Upper lobe of left lung (tissue), 6 donors: ENCODE measurements around the gene RNFT2. TPM values are rescaled to one million over a fixed set of nuclear protein-coding genes. Genes with fewer than 3 reads are reported as not detected.

Source experiments
- ATAC-seq, 2 donors: fragments of 200-7000 bp; cut with Tn5 transposase; one replicate each; pipeline ENCODE4 v1.9.1; 2022; ENCODE audit warnings: mild to moderate bottlenecking in 2 of 2, moderate library complexity in 2 of 2; ENCODE audit not compliant: low FRiP score in 2 of 2
- DNase-seq, 2 donors: peaks; one replicate each; pipeline ENCODE4 v3.0.0-alpha.2; 2019 to 2020
- H3K27ac ChIP-seq, 4 donors: fragments of 200-600 bp; sonication (generic); one replicate each; pipeline ENCODE4 v1.5.1; 2016 to 2019
- H3K27me3 ChIP-seq, 4 donors: fragments of 200-600 bp; sonication (generic); one replicate each; pipeline ENCODE4 v1.5.1; 2017 to 2019
- H3K36me3 ChIP-seq, 4 donors: fragments of 200-600 bp; sonication (generic); one replicate each; pipeline ENCODE4 v1.5.1; 2016 to 2019
- H3K4me1 ChIP-seq, 4 donors: fragments of 200-600 bp; sonication (generic); one replicate each; pipeline ENCODE4 v1.5.1; 2018 to 2019
- H3K4me3 ChIP-seq, 4 donors: fragments of 200-600 bp; sonication (generic); one replicate each; pipeline ENCODE4 v1.5.1; 2017 to 2019; ENCODE audit warnings: mild to moderate bottlenecking in 2 of 4, moderate library complexity in 1 of 4
- H3K9me3 ChIP-seq, 4 donors: fragments of 200-600 bp; sonication (generic); one replicate each; pipeline ENCODE4 v1.5.1; 2018 to 2019
- CTCF ChIP-seq, 6 experiments: fragments of 450-650 bp in 4 of 6; fragments of 200-600 bp in 2 of 6; sonication (generic) in 2 of 6; IDR thresholded peaks; one replicate each; pipeline ENCODE4 v1.5.1; 2016 to 2019; ENCODE audit warnings: antibody characterized with exemption in 6 of 6
- EP300 ChIP-seq, 4 donors: sonication (generic); formaldehyde crosslinking; IDR thresholded peaks; one replicate each; pipeline ENCODE4 v1.5.1; 2017; ENCODE audit warnings: antibody characterized with exemption in 4 of 4, control low read depth in 2 of 4
- POLR2A ChIP-seq, 4 donors: fragments of 450-650 bp; IDR thresholded peaks; one replicate each; pipeline ENCODE4 v1.5.1; 2016 to 2017; ENCODE audit warnings: antibody characterized with exemption in 4 of 4, mild to moderate bottlenecking in 2 of 4
- POLR2AphosphoS5 ChIP-seq, 2 donors: sonication (generic); formaldehyde crosslinking; IDR thresholded peaks; one replicate each; pipeline ENCODE4 v1.5.1; 2017; ENCODE audit warnings: antibody characterized with exemption in 2 of 2
- WGBS, 2 donors: methylation state at CpG; one replicate each; pipeline ENCODE4 v1.1.5; 2017 to 2018; 5-methylcytosine and 5-hydroxymethylcytosine counted together
- total RNA-seq, 6 donors: library from RNA; depleted of rRNA in 4 of 6; stranded (reverse); fragments of >200 nt in 4 of 6; gene quantifications; one replicate each; pipeline versions ENCODE4 v1.1.0 to v1.2.1, GENCODE V29; 2016 to 2021
- donor health status: DM: no; HTN: no; CAD: no; lungs with moderate emphysema.
- donor health status: DM: no; HTN: yes; CAD: no; lungs with severe emphysema.

Gene RNFT2
- total RNA-seq, 6 donors from 2014 or later = 0.91 to 4.8 (median 2.1) TPM

- no peak for TF ChIP-seq POLR2AphosphoS5 (IDR thresholded peaks at IDR 0.05)
- no peak for TF ChIP-seq EP300 (IDR thresholded peaks at IDR 0.05)
- TF ChIP-seq CTCF (IDR thresholded peaks at IDR 0.05) = no peak
- TF ChIP-seq POLR2A (IDR thresholded peaks at IDR 0.05) = no peak
- Histone ChIP-seq H3K4me1 (no peaks in the 10 kb centered on the region), H3K36me3 (no peaks in the 10 kb centered on the region), H3K27ac (no peak overlapping the region), H3K9me3 (no peaks in the 10 kb centered on the region), H3K27me3 (no peaks in the 10 kb centered on the region), H3K4me3 (no peak overlapping the region)
- DNase-seq = no peak
- 81 to 82% methylated on average over 5 of the region's 5 CpGs for WGBS, 2 donors
- no peak for ATAC-seq
Observed at GRCh38 chr12:116853507-116853906, 115.4 kb downstream of the RNFT2 start.

- Histone ChIP-seq H3K27me3 (no peaks in the 10 kb centered on the region), H3K36me3 (no peaks in the 10 kb centered on the region), H3K9me3 (no peaks in the 10 kb centered on the region), H3K4me1 (no peaks in the 10 kb centered on the region), H3K27ac (no peak overlapping the region), H3K4me3 (no peak overlapping the region)
- TF ChIP-seq EP300 (IDR thresholded peaks at IDR 0.05) = no peak
- no peak for TF ChIP-seq CTCF (IDR thresholded peaks at IDR 0.05)
- no peak for TF ChIP-seq POLR2A (IDR thresholded peaks at IDR 0.05)
- TF ChIP-seq POLR2AphosphoS5 (IDR thresholded peaks at IDR 0.05) = no peak
- WGBS, 2 donors = 76 to 84% methylated on average over 15 to 16 of the region's 16 CpGs
- DNase-seq (no peak), ATAC-seq (no peak)
Observed at GRCh38 chr12:116855744-116856470, 117.8 kb downstream of the RNFT2 start.

- ATAC-seq (no peak), DNase-seq (no peak)
- TF ChIP-seq POLR2A (IDR thresholded peaks at IDR 0.05) (no peak), EP300 (IDR thresholded peaks at IDR 0.05) (no peak), POLR2AphosphoS5 (IDR thresholded peaks at IDR 0.05) (no peak), CTCF (IDR thresholded peaks at IDR 0.05) (no peak)
- H3K9me3 ChIP-seq = no peaks in the 10 kb centered on the region
- no peaks in the 10 kb centered on the region for H3K4me1 ChIP-seq
- 86 to 92% methylated on average over 11 of the region's 11 CpGs for WGBS, 2 donors
- no peak overlapping the region for H3K27ac ChIP-seq
- no peaks in the 10 kb centered on the region for H3K36me3 ChIP-seq
- no peaks in the 10 kb centered on the region for H3K27me3 ChIP-seq
- no peak overlapping the region for H3K4me3 ChIP-seq
Observed at GRCh38 chr12:116856729-116857128, 118.6 kb downstream of the RNFT2 start.

- WGBS, 2 donors = 55 to 56% methylated on average over 5 of the region's 5 CpGs
- H3K4me3 ChIP-seq = no peak overlapping the region
Observed at GRCh38 chr12:116859079-116859478, 121.0 kb downstream of the RNFT2 start.

More at GRCh38 chr12:116859079-116859478, 121.0 kb downstream of the RNFT2 start:
- H3K36me3 ChIP-seq = no peaks in the 10 kb centered on the region
- H3K4me1 ChIP-seq = no peaks in the 10 kb centered on the region
- DNase-seq (no peak), ATAC-seq (no peak)
- no peak overlapping the region for H3K27ac ChIP-seq
- no peaks in the 10 kb centered on the region for H3K9me3 ChIP-seq
- TF ChIP-seq EP300 (IDR thresholded peaks at IDR 0.05) (no peak), POLR2A (IDR thresholded peaks at IDR 0.05) (no peak), POLR2AphosphoS5 (IDR thresholded peaks at IDR 0.05) (no peak), CTCF (IDR thresholded peaks at IDR 0.05) (no peak)
- H3K27me3 ChIP-seq = no peaks in the 10 kb centered on the region
